ENCODE measurements around the gene TMEM151A.

TMEM151A gene

DNA sequence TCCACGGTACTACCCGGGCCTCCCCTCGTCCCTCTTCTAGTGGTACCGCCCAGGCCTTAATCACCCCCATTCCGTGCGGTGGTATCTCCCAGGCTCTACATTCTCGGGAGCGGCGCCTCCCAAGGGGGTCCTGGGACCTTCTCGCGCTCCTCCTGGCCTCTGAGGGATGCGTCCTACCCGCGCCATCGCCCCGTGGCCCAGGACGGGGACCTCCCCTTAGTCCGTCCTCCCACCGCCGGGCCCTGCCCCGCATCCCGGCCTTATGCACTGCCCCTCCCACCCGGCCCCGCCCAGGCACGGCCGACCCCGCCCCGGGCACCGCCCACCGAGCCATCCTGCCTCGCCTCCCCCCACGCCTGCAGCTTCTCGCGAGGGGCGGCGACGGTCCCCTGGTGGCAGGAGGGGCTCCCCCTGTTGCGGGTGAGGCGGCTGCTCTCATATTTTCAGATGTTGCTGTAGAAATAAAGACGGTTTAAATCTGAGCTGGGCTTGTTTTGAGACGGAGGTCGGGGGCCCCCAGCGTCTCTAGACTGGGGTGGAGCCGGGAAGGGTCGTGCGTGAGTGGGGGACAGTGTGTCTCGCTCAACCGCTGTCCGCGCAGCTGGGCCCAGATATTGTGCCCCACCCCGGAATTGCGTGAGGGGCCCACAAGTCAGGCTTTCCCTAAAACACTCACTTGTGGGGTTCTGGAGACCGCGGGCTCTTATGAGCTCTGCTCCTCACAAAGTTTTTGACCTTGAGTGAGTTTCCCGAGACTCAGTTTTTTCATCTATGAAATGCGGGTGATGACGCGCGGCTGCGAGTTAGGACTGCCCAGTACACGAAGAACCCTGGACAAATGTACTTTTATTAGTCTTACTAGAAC, 24.1 kb upstream of the TMEM151A start:
- H3K4me3 ChIP-seq (ENCODE audit: low read length) = peak overlapping the region; percentile 72
- TF ChIP-seq, protein P1, sequence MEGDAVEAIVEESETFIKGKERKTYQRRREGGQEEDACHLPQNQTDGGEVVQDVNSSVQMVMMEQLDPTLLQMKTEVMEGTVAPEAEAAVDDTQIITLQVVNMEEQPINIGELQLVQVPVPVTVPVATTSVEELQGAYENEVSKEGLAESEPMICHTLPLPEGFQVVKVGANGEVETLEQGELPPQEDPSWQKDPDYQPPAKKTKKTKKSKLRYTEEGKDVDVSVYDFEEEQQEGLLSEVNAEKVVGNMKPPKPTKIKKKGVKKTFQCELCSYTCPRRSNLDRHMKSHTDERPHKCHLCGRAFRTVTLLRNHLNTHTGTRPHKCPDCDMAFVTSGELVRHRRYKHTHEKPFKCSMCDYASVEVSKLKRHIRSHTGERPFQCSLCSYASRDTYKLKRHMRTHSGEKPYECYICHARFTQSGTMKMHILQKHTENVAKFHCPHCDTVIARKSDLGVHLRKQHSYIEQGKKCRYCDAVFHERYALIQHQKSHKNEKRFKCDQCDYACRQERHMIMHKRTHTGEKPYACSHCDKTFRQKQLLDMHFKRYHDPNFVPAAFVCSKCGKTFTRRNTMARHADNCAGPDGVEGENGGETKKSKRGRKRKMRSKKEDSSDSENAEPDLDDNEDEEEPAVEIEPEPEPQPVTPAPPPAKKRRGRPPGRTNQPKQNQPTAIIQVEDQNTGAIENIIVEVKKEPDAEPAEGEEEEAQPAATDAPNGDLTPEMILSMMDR (conservative IDR thresholded peaks at IDR 0.05; ENCODE audit: low read length) = peak; percentile 11; the same call in 1 of the 2 replicates
- peak; percentile 83 for DNase-seq (ENCODE audit: low read depth)

DNA sequence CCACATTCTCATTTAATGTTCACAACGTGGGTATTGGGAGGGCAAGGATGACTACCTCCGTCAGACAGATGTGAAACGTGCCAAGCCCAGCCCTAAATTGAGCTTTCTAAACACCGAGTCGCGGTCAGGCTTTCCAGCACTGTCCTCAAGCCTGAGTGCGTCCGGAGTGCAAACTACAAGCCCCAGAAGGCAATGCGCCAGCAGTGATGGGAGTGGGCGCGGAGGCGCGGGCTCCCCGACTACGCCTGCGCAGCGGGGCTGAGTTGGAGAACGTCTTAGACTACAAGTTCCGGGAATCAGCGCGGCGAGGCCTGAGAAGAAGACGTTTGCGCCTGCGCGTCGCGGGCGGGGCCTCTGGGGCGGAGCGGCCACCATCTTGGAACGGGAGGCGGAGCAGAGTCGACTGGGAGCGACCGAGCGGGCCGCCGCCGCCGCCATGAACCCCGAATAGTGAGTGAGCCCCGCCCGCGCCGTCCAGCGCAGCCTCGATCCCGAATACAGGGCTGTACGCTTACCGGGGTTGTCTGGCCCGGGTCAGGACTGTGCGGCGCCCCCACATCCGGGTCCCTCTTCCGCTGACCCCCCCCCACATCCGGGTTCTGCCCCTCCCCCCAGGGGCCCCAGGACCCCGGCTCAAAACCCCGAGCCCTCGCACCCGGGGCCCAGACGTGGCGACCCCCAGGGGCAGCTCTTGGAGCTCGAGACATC, 23.3 kb upstream of the TMEM151A start, which contains the start of gene RAB1B:
Gene RAB1B, plus strand, starts transcription at position 396 of the 708 bp plus-strand sequence. Its CDS starts 41 bp downstream, at position 437.
- peak within 1 kb of the TSS; percentile 99 for H3K4me3 ChIP-seq (ENCODE audit: low read length)
- TF ChIP-seq, protein P1 (conservative IDR thresholded peaks at IDR 0.05; ENCODE audit: low read length) = no peak

DNA sequence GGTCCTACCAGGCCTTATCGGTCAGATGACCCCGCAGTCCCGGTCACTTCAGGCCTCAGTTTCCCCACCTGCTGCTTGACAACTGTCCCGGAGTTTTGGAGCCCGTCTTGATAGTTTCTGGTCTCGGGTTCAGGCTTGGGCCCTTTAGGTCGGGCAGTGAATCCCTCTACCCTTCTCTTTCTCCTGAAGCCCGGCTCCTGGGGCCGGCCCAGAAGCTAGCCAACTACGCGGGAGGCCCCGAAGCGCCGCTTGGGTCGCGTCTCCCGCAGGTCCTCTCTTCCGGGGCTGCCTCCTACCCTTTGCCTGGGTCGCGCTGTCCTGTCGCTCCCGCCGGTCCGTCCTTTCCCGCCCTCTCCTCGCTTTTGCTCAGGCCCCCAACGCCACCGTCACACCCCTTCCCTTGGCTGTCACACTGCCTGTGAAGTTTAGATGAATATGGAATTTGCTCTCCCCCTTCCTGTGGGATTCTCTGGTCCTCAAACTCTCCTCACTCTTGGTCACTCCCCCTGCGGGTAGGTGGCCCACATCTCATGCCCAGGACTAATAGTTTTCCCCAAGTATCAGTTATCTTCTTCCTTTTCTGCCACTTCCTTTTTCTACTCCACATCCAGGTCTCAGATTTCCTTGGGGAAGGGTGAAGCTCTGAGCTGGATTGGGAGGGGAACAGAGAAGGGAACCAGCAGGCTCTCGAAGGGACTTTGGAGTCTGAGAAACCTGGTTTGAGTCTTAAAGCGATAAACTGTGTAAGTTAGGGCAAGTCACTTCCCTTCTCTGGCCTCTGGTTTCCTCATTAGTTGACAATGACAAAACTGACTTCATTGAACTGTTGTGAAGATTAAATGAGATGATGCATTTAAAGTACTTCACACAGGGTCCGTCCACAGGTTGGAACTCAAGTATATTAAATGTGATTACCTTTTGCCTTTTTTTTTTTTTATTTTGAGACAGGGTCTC, 22.5 kb upstream of the TMEM151A start:
- peak overlapping the region; percentile 99 for H3K4me3 ChIP-seq (ENCODE audit: low read length)
- DNase-seq (ENCODE audit: low read depth) = peak; percentile 54
- TF ChIP-seq, protein P1 (conservative IDR thresholded peaks at IDR 0.05; ENCODE audit: low read length) = peak; percentile 48

More for the DNA sequence above, 23.3 kb upstream of the TMEM151A start, which contains the start of gene RAB1B:
- peak; percentile 99 for DNase-seq (ENCODE audit: low read depth)

DNA sequence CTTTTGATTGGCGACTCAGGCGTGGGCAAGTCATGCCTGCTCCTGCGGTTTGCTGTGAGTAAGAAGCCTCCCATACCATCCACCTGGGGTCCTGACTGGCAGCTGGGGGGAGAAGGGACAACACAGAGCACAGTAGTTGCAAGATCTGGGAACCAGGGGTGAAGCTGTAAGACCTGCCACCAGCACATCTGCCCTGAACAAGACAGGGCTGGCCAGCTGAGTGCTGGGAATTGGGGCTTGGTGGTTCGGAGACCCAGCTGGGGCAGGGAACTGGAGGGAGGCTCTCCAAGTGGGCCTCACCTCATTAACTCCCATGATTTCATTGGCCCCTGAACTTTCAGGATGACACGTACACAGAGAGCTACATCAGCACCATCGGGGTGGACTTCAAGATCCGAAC, 19.9 kb upstream of the TMEM151A start:
- TF ChIP-seq, protein P1 (conservative IDR thresholded peaks at IDR 0.05; ENCODE audit: low read length) = no peak
- DNase-seq (ENCODE audit: low read depth) = no peak
- H3K4me3 ChIP-seq (ENCODE audit: low read length) = no peak overlapping the region

DNA sequence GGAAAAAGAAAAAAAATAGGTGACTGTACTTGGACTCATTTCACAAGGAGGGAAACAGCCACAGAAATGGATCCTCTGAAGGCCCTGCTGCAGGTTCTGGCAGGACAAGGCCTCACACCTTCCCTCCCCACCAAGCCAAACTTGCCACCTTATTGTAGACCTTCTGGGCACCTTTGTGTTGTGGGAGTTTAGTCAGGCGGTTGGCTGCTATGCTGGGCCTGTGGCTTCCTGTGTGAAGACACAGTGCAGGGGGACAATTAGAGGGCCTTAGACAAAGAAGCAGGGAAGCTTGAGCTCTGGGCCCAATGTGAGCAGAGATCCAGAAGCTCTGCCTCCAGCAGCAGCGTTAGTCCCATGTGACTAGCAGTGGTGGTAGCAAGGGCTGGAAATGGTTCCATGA, 19.1 kb upstream of the TMEM151A start:
- TF ChIP-seq, protein P1 (conservative IDR thresholded peaks at IDR 0.05; ENCODE audit: low read length) = no peak
- DNase-seq (ENCODE audit: low read depth) = no peak
- H3K4me3 ChIP-seq (ENCODE audit: low read length) = no peak overlapping the region

DNA sequence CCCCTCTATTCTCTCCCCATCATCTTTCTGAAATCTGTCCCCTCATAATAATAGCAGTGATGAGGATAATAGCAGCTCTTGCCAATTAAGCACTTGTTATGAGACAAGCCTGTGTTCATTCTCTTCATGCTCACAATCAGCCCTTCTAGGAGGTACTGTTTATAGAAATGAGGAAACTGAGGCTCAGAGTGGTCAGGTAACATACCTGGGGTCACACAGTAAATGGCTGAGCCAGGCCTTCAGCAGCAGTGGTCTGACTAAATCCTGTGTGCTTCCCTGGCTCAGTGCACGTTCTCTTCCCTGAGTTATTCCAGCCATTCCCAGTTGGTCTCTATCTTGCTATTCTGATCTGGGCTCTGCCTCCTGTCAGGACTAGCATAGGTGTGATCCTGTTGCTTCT, 17.5 kb upstream of the TMEM151A start:
- no peak for DNase-seq (ENCODE audit: low read depth)
- H3K4me3 ChIP-seq (ENCODE audit: low read length) = no peak overlapping the region
- TF ChIP-seq, protein P1 (conservative IDR thresholded peaks at IDR 0.05; ENCODE audit: low read length) = no peak

Measured in AG10803 (cell line).